PC-9 (cell line): ENCODE data around the gene ADAMTS12.

Experiments used
- CTCF ChIP-seq: fragments of 200-600 bp; sonication (generic); conservative IDR thresholded peaks from 2 replicates; pipeline ENCODE4 v1.6.1; 2017; ENCODE audit warnings: mixed run types, antibody characterized with exemption, mild to moderate bottlenecking, moderate library complexity
- EZH2 ChIP-seq: fragments of 200-600 bp; sonication (generic); IDR thresholded peaks from 2 replicates; pipeline ENCODE4 v1.8.0; 2017; ENCODE audit warnings: antibody characterized with exemption, low read depth

DNA sequence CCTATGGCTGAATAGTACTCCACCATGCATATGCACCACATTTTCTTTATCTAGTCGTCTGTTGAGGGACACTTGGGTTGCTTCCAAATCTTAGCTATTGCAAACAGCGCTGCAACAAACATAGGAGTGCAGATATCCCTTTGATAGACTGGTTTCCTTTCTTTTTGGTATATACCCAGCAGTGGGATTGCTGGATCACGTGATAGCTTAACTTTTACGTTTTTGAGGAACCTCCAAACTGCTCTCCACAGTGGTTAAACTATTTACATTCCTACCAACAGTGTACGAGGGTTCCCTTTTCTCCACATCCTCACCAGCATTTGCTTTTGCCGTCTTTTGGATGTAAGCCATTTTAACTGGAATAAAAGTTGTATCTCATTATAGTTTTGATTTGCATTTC lies 308.5 kb downstream of the ADAMTS12 start:
- TF ChIP-seq CTCF, result no peak
- TF ChIP-seq EZH2, result no peak
